HG03103 (cell line): ENCODE results near the gene TBC1D22A.

ENCODE experiments used
- ATAC-seq: cut with Tn5 transposase; IDR thresholded peaks from one replicate; pipeline ENCODE4 v1.9.1; 2021; ENCODE audit warnings: low read depth; ENCODE audit not compliant: unreplicated experiment

The TBC1D22A gene

GRCh38 chr22:46965555-46966494, 203.4 kb downstream of the TBC1D22A start:
- ATAC-seq = no peak

DNA sequence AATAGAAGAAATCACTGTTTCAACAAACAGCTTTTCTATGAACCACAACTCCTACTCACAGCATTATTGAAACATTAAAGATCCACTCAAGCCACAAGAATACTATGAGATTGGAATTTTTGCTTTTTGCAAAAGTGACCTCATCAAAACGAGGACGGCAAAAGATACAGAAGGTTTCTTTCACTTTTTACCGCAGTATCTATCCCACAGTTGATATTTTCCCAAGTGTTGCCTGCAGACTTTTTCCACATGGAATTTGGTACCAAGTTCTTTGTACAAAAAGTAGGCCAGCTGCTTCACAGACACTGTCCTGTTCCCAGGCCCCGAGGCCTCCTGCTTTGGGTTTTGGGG, 204.0 kb downstream of the TBC1D22A start:
- no peak for ATAC-seq

DNA sequence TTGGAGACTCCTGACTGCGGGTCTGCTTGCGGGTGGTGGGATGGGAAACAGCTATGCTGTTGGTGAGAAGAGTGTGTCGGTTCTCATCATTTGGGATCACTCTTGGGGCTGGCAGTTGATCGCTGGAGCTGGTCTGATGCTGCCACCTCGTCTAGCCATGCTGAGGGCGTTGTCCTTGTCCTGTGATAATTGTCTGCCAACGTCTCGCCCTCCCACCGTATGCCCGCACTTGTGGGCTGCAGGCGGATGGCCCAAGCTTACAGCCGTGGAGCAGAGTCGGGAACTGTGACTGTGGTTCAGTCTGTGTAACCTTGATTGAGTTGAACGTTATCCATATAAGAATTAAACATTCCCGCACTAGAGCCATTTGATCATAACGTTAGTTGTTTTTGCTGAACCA, 204.4 kb downstream of the TBC1D22A start:
- ATAC-seq = no peak

GRCh38 chr22:46967445-46968358, 205.3 kb downstream of the TBC1D22A start:
- ATAC-seq = no peak

- no peak for ATAC-seq
These were observed 205.9 kb downstream of the TBC1D22A start for GRCh38 chr22:46968359-46968740.

- no peak for ATAC-seq
These were observed 206.4 kb downstream of the TBC1D22A start for GRCh38 chr22:46968848-46969247.

- ATAC-seq = peak; percentile 74
These were observed 207.0 kb downstream of the TBC1D22A start for GRCh38 chr22:46969491-46969890.

- peak; percentile 24 for ATAC-seq
These were observed 207.5 kb downstream of the TBC1D22A start for GRCh38 chr22:46969961-46970360.

DNA sequence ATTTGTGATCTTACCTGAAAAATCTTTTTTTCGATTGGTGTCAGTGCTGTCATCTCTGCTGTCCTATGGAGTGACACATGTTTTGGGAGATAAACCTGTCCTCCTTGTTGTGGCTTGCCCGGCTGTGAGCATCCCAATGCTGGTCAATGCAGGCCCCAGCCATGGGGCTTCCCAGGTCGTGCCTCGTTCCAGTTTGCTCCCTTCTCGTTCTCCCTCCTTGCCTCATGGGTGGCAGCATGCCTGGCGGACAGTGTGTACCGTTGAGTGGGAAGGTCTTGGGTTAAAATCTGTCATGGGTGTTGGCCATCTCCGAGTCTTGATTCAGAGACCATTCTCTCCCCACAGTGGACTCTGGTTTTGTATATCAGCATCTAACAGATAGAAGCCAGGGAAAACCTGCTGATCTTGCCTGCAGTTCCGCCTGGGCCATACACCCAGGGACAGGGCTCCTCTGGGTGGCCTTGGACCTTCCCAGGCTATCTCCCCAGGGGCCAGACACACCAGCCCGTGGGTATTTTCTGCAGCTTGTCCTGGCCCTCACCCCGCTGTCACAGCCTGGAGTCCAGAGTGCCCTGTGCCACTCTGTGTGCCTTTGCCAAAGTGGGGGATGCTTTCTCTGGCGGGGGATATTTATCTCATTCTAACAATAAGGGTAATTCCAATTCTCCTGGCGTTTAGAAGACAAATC, 208.1 kb downstream of the TBC1D22A start:
- ATAC-seq = no peak

DNA sequence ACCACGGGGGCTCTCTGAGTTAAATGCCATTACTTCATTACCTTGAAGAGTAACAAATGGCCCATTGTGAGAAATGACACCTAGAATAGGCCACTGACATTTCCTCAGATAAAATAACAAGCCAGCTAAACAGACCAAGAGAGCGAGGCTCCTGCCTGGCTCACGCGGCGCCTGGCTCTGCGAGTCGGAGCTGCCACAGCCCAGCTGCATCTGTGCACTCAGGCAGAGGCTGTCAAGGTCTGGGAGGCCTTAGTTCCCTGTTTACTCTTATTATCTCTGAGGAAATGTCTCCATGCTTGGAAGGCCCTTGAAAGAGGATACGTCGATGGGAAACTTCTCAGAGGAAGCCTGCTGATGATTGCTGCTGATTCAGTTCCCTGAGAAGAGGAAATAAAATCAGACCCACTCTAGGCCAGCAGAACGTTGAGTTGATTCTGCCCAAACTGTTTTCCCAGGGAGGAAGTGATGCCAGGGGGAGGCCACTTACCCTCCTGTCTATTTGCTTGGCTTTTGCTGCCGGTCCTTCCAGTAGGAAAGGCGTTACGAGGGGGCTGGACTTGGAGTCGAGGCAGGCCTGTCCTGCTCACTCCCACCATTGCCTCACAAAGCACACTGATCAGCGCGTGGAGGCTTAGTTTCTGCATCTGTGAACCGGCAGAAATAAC, 208.8 kb downstream of the TBC1D22A start:
- ATAC-seq = no peak

DNA sequence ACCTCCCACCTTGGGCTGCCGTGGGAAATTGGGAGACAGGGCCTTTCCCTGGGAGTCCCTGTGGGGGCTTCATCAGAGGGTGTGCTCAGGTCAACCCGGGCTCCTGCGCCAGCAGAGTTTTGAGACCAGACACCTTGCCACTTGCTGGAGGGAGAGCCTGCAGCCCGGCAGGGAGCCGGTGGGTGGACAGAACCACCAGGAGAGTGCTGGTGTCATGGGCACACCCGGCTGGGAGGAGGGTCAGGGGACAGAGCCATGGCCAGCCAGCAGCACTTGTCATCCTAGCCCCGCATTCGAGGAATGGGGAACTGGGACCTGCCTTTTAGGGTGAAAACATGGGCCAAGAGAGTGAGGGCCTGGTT, 209.3 kb downstream of the TBC1D22A start:
- ATAC-seq = no peak

DNA sequence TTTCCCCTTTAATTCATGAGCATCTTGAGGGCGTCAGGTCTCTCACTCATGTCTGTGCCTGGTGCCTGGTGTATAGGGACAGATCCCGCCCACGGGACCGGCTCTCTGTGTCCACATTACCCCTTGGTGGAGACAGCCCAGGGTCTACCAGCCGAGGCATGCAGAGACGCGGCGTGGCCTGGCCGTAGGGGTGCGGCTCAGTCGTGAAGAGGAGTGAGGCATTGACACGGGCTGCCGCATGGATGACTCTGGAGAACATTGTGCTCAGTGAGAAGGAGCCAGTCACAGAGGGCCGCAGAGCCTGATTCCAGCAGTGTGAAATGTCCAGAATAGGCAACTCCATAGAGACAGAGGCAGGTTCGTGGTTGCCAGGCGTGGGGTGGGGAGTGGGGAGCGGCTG, 209.8 kb downstream of the TBC1D22A start:
- no peak for ATAC-seq

- no peak for ATAC-seq
These were observed 210.7 kb downstream of the TBC1D22A start for GRCh38 chr22:46972901-46973831.

DNA sequence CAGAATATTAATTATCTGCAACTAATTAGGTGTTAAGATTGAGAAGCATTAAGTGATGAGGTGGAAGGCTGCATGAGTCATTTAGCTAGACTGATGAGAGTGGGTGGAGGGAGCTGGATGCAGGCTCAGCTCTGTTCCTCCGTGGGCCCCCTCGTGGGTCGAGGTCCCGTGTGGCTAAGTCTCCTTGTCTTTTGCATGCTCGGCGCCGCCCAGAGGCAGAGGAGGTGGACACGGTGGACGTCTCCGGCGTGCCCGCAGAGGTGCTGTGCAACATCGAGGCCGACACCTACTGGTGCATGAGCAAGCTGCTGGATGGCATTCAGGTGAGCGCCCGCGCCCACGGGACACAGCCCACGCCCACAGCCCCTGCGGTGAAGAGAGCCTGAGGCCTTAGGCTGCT, 211.6 kb downstream of the TBC1D22A start:
- no peak for ATAC-seq

GRCh38 chr22:46974631-46975585, 212.5 kb downstream of the TBC1D22A start:
- ATAC-seq = no peak

- ATAC-seq = no peak
These were observed 213.7 kb downstream of the TBC1D22A start for GRCh38 chr22:46976143-46976542.

DNA sequence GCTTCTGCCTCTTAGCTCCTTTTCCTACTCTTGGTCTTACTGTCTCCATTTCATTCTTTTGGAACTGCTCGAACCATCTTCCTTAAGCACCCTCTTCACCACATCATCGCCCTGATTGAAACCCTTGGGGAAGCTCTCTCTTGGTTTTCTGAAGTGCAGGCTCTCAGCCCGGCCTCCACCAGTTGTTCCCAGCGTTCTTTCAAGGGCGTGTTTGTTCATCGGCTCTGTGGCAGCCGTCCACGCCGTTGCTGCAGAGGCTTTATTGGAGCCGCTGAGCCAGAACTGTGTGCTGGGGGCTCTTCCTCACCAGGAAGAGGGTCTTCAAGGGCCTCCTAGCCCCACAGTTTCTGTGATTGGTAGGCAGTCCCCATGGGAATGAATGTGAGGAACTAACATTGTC, 214.1 kb downstream of the TBC1D22A start:
- ATAC-seq = no peak

- no peak for ATAC-seq
These were observed 215.3 kb downstream of the TBC1D22A start for GRCh38 chr22:46977656-46978343.
